Heart left ventricle (tissue), 13 donors: ENCODE measurements around the gene HIRIP3.

ENCODE experiments used
- POLR2A ChIP-seq, 2 donors: fragments of 450-650 bp; IDR thresholded peaks; one replicate each; pipeline ENCODE4 v1.6.1; 2017; ENCODE audit warnings: antibody characterized with exemption in 2 of 2, mild to moderate bottlenecking in 2 of 2, moderate library complexity in 2 of 2
- TF ChIP-seq, protein P1 (sequence below), 12 donors: fragments of 200-600 bp; sonication (generic) in 4 of 12; IDR thresholded peaks; one replicate each; pipeline versions ENCODE4 v1.5.0 to v1.8.0; 2018 to 2022; ENCODE audit warnings: antibody characterized with exemption in 12 of 12, mild to moderate bottlenecking in 5 of 12
- donor health status: ischemic (EF 13 %, LVEDD 7.1; RV severe dilation, severe dysfunction).
- donor health status: DM: no; HTN: yes; CAD: no.
- donor health status: DM: no; HTN: no; CAD: no.
- donor health status: ischemic (EF 25% LVEDD 6.9; RV normal size, moderate dysfunction).
- donor health status: ischemic (EF 25% LVEDD 5.7; RV mildly dilated, moderate dysfunction).
- donor health status: ischemic (EF 35%, LVEDD 5.7; RV mildly dilated, moderate dysfunction).
- donor health status: nonischemic (EF 11% LVEDD 7.7; RV severe dilation, severe dysfunction).
- donor health status: DM: yes; HTN: yes; CAD: no.
- donor health status: PGD.
- donor health status: ischemic (EF 29% LVEDD 5.4; RV normal size, mild dysfunction).
- donor health status: nonischemic (EF 23%, LVEDD 6.1; RV moderate dilation, normal function).

DNA sequence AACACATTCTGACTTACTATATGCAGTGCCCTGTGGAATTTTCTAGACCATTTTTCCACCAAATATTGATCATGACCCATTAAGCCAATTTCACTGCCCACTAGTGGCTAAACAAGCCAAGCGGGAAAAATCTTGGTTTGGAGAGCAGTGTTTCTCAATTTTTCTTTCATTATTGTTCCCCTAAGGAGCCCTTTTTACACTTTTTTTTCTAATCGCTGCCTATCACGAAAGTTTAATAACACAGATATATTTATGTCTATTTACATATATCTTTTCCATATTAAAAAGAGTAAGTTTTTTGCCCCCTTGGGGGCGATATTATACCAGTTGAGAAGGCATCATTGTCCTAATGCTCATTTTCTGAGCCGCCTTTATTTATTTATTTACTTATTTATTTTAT is 46.4 kb upstream of the HIRIP3 start:
- no peak for TF ChIP-seq POLR2A (IDR thresholded peaks at IDR 0.05)
- TF ChIP-seq, protein P1, sequence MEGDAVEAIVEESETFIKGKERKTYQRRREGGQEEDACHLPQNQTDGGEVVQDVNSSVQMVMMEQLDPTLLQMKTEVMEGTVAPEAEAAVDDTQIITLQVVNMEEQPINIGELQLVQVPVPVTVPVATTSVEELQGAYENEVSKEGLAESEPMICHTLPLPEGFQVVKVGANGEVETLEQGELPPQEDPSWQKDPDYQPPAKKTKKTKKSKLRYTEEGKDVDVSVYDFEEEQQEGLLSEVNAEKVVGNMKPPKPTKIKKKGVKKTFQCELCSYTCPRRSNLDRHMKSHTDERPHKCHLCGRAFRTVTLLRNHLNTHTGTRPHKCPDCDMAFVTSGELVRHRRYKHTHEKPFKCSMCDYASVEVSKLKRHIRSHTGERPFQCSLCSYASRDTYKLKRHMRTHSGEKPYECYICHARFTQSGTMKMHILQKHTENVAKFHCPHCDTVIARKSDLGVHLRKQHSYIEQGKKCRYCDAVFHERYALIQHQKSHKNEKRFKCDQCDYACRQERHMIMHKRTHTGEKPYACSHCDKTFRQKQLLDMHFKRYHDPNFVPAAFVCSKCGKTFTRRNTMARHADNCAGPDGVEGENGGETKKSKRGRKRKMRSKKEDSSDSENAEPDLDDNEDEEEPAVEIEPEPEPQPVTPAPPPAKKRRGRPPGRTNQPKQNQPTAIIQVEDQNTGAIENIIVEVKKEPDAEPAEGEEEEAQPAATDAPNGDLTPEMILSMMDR (IDR thresholded peaks at IDR 0.05): peak; percentile 25 to 59 (median 46)
